ENCODE results near the gene KRTAP5-3.
"Not testable (repeated sequence)": the region's sequence is repeated elsewhere in the genome, so short reads cannot be mapped to it uniquely, and the experiment has no call there.

- TF ChIP-seq CTCF, POLR2A (IDR thresholded peaks at IDR 0.05): not testable (repeated sequence)
Measured at GRCh38 chr11:1607901-1608300, 362 bp downstream of the KRTAP5-3 start.
